ENCODE results near the gene TDG.

Gene TDG

GRCh38 chr12:103965590-103966504, at the start of gene TDG:
Gene TDG (plus strand): TSS chr12:103965872. CDS start chr12:103966038, 166 bp downstream.
- DNase-seq = peak; percentile 91

DNA sequence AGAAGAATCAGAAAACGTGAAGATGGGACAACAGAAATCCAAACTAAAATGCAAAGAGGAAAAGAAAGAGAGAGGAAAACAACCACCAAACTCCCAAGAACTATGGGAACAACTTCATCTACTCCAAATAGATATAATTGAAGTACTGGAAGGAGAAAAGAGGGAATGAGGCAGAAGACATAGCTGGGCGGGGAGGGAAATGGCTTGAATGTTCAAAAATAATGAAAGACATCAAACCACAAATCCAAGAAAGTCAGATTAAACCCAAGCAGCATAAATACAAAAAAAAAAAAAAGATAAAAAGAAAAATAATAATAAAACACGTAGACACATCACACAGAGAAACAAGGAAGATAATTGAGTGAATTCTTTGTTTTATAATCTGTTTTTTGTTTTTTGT, 47.8 kb upstream of the TDG start:
- DNase-seq = no peak

GRCh38 chr12:103924761-103925641, 40.7 kb upstream of the TDG start:
- DNase-seq = peak; percentile 41

DNA sequence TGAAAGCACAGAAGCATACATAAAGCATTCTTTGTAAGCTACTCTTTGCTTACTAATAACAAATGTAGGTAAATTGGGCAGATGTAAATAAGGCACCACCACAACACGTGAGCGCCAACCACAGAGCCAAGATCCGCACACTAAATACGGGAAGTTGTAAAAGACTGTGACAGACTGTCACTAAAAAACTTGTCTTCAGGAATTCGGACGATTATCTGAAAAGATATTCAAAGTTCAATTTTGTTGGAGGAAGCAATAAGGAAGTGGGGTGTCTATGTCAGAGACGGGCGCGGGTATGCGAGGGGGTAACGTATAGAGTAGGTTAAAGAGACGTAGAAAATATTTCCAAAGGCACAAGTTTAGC, 37.0 kb upstream of the TDG start:
- DNase-seq = peak; percentile 43

GRCh38 chr12:103929046-103929783, 36.5 kb upstream of the TDG start:
- peak; percentile 73 for DNase-seq

GRCh38 chr12:103929784-103930033, 36.0 kb upstream of the TDG start:
- no peak for DNase-seq

GRCh38 chr12:103930034-103930786, 35.5 kb upstream of the TDG start, which contains the start of gene HSP90B1:
Gene HSP90B1 (plus strand): TSS chr12:103930410. CDS start chr12:103930516, 106 bp downstream.
- DNase-seq = peak; percentile 99

- DNase-seq = peak; percentile 34
Observed at GRCh38 chr12:103930787-103931735, 34.6 kb upstream of the TDG start.

- no peak for DNase-seq
Observed at GRCh38 chr12:103933237-103933636, 32.4 kb upstream of the TDG start.

DNA sequence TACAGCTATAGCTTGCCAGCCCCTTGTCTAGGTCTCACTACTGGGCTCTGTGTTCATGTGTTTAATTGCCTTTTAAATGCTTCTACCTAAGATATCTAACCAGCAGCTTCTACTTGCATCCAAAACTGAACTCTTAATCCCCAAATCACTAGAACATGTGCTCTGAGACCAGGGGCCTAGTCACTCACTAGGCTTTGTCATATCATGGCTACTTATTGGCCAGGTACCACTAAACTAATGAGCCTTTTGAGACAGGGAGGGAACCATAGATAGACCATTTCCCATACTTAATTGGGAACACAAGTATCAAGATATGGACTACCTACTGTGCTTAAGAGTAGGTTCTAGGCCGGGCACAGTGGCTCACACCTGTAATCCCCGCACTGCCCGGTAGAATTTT, 29.0 kb upstream of the TDG start:
- DNase-seq = no peak

GRCh38 chr12:103944964-103945363, 20.7 kb upstream of the TDG start:
- DNase-seq = no peak

- DNase-seq = no peak
Observed at GRCh38 chr12:103947871-103948555, 17.7 kb upstream of the TDG start.

DNA sequence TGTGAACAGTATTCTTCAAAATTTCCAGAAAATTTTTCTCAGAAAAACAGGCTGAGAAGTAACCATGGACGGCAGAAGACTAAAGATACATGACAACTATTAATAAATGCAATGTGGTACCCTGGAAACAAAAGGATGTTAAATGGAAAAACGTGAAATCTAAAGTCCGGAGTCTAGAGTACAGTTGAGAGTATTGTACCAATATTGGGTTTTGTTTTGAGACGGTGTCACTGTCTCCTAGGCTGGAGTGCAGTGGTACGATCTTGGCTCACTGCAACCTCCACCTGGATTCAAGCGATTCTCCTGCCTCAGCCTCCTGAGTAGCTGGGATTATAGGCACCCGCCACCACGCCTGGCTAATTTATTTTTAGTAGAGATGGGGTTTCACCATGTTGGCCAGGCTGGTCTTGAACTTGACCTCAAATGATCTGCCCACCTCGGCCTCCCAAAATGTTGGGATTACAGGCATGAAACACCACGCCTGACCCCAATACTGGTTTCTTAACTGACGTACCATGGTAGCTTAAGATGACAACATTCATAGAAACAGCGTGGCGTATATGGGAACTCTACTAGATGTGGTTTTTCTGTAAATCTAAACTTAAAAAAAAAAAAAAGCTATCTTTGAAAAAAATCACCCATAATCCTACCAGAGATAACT, 16.8 kb upstream of the TDG start:
- DNase-seq = no peak

DNA sequence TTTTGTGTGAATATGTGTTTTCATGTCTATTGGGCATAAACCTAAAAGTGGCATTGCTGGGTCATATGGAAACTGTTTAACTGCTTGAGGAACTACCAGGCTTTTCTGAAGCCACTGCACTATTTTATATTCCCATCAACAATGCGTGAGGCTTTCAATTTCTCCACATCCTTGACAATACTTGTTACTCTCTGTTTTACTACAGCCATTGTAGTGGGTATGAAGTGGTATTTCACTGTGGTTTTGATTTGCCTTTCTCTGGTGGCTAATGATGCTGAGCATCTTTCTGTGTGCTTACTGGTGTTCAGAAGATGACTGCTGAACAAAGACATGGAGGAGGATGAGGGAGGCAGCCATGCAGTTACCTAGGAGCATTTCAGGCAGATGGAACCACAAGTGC, 13.2 kb upstream of the TDG start:
- DNase-seq = no peak

GRCh38 chr12:103955811-103956508, 9.7 kb upstream of the TDG start:
- DNase-seq = no peak

GRCh38 chr12:103956509-103957027, 9.1 kb upstream of the TDG start:
- DNase-seq = peak; percentile 42

DNA sequence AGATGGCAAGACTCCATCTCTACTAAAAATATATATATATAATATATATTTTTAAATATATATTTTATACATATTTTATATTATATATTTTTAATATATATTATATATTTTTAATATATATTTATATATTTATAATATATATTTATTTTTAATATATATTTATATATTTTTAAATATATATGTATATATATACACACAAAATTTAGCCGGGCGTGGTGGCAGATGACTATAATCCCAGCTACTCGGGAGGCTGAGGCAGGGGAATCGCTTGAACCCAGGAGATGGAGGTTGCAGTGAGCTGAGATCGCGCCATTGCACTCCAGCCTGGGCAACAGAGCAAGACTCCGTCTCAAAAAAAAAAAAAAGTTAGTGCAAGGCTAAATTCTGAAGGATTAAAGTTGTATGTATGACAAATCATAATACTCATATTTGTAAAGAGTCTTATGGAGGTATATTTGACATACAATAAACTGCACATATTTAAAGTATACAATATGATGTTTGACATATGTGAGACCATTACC, 7.7 kb upstream of the TDG start:
- DNase-seq = no peak

DNA sequence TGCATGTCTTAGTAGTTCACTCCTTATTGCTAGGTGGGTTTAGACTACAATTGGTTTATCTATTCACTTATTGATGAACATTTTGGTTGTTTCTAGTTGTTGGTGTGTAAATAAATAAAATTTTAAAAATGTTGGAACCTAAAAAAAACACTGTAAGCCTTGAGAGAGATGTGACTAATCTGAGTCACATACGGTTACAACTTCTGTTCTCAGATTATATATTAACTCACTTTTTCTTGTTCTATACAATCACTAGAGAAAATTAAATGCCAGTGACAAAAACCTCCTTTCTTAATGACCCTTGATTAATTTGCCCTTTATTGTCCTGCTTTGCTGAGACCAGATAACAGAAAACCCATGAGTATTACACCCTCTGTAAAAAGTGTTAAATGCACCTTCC, 7.1 kb upstream of the TDG start:
- DNase-seq = no peak

Data from activated CD4-positive, CD25-positive, alpha-beta regulatory T cell treated with anti-CD3 and anti-CD28 coated beads, Interleukin-2, amount 50 U/mL, for 72 hours (primary cell).